ENCODE data around the gene MYO3A. TPM values are rescaled to one million over a fixed set of nuclear protein-coding genes. Genes with fewer than 3 reads are reported as not detected.
"Not testable (repeated sequence)": the region's sequence is repeated elsewhere in the genome, so short reads cannot be mapped to it uniquely, and the experiment has no call there.

MYO3A gene
- total RNA-seq, 1 experiment from 2014 or later: not detected

- H3K27ac ChIP-seq: no peak overlapping the region
- H3F3A ChIP-seq (ENCODE audit: insufficient read depth, low read depth): no peaks in the 10 kb centered on the region
- H3K4me3 ChIP-seq: no peak overlapping the region
- no peaks in the 10 kb centered on the region for H3K79me2 ChIP-seq (ENCODE audit: low read depth)
- H4K20me1 ChIP-seq (ENCODE audit: insufficient read depth): no peaks in the 10 kb centered on the region
- no peaks in the 10 kb centered on the region for H3K9me3 ChIP-seq (ENCODE audit: insufficient read depth, low read depth)
- no peaks in the 10 kb centered on the region for H3K27me3 ChIP-seq (ENCODE audit: insufficient read depth, low read depth)
- TF ChIP-seq EZH2 (IDR thresholded peaks at IDR 0.05; ENCODE audit: low read depth) (no peak), CTCF (conservative IDR thresholded peaks at IDR 0.05) (no peak)
- intact Hi-C loops (cut with micrococcal nuclease; ENCODE audit: unreplicated experiment): no loop called here
- BruUV-seq (replicated peaks): no TSS peak
- no peak for DNase-seq
- H3K4me2 ChIP-seq: no peak overlapping the region
- H3K36me3 ChIP-seq (ENCODE audit: low read depth): no peaks in the 10 kb centered on the region
- no peaks in the 10 kb centered on the region for H3K4me1 ChIP-seq (replicated peaks; ENCODE audit: insufficient read depth)
- H3K9me2 ChIP-seq (ENCODE audit: insufficient read depth): no peaks in the 10 kb centered on the region
- ChIA-PET POLR2A (ENCODE audit: unreplicated experiment) (no interaction called here), CTCF (no interaction called here)
- no peak overlapping the region for H2AFZ ChIP-seq
These were observed 130.1 kb downstream of the MYO3A start for GRCh38 chr10:26064106-26064505.

GRCh38 chr10:26067680-26068079 is 133.7 kb downstream of the MYO3A start:
- no peaks in the 10 kb centered on the region for H3K36me3 ChIP-seq (ENCODE audit: low read depth)
- no TSS peak for BruUV-seq (replicated peaks)
- no peak overlapping the region for H3K4me3 ChIP-seq
- ChIA-PET POLR2A (ENCODE audit: unreplicated experiment) (no interaction called here), CTCF (no interaction called here)
- TF ChIP-seq EZH2 (IDR thresholded peaks at IDR 0.05; ENCODE audit: low read depth): no peak
- no peak for TF ChIP-seq CTCF (conservative IDR thresholded peaks at IDR 0.05)
- H3K27me3 ChIP-seq (ENCODE audit: insufficient read depth, low read depth): no peaks in the 10 kb centered on the region
- no peak overlapping the region for H2AFZ ChIP-seq
- no peak overlapping the region for H3K27ac ChIP-seq
- no peaks in the 10 kb centered on the region for H3K4me1 ChIP-seq (replicated peaks; ENCODE audit: insufficient read depth)
- no peak overlapping the region for H3K4me2 ChIP-seq
- intact Hi-C loops (cut with micrococcal nuclease; ENCODE audit: unreplicated experiment): no loop called here
- no peaks in the 10 kb centered on the region for H3F3A ChIP-seq (ENCODE audit: insufficient read depth, low read depth)
- H3K79me2 ChIP-seq (ENCODE audit: low read depth): no peaks in the 10 kb centered on the region
- no peaks in the 10 kb centered on the region for H4K20me1 ChIP-seq (ENCODE audit: insufficient read depth)
- no peak for DNase-seq
- no peaks in the 10 kb centered on the region for H3K9me3 ChIP-seq (ENCODE audit: insufficient read depth, low read depth)
- H3K9me2 ChIP-seq (ENCODE audit: insufficient read depth): no peaks in the 10 kb centered on the region

GRCh38 chr10:26080971-26081370 is 146.9 kb downstream of the MYO3A start:
- DNase-seq; BruUV-seq (replicated peaks): not testable (repeated sequence)

GRCh38 chr10:26081459-26081858 is 147.4 kb downstream of the MYO3A start:
- Histone ChIP-seq H3K27me3 (ENCODE audit: insufficient read depth, low read depth) (no peaks in the 10 kb centered on the region), H3K36me3 (ENCODE audit: low read depth) (no peaks in the 10 kb centered on the region), H4K20me1 (ENCODE audit: insufficient read depth) (no peaks in the 10 kb centered on the region), H3K4me2 (no peak overlapping the region), H3K4me3 (no peak overlapping the region), H3K9me2 (ENCODE audit: insufficient read depth) (no peaks in the 10 kb centered on the region), H3K4me1 (replicated peaks; ENCODE audit: insufficient read depth) (no peaks in the 10 kb centered on the region), H3F3A (ENCODE audit: insufficient read depth, low read depth) (no peaks in the 10 kb centered on the region), H3K79me2 (ENCODE audit: low read depth) (no peaks in the 10 kb centered on the region), H3K27ac (no peak overlapping the region), H3K9me3 (ENCODE audit: insufficient read depth, low read depth) (no peaks in the 10 kb centered on the region), H2AFZ (no peak overlapping the region)
- ChIA-PET POLR2A (ENCODE audit: unreplicated experiment) (no interaction called here), CTCF (no interaction called here)
- BruUV-seq (replicated peaks): no TSS peak
- intact Hi-C loops (cut with micrococcal nuclease; ENCODE audit: unreplicated experiment): no loop called here
- no peak for TF ChIP-seq CTCF (conservative IDR thresholded peaks at IDR 0.05)
- DNase-seq: no peak

More at GRCh38 chr10:26080971-26081370, 146.9 kb downstream of the MYO3A start:
- H2AFZ ChIP-seq; H3K27ac ChIP-seq; H3K9me2 ChIP-seq (ENCODE audit: insufficient read depth); intact Hi-C loops (cut with micrococcal nuclease; ENCODE audit: unreplicated experiment); CTCF ChIA-PET; H3K36me3 ChIP-seq (ENCODE audit: low read depth); H3K4me3 ChIP-seq; POLR2A ChIA-PET (ENCODE audit: unreplicated experiment); H4K20me1 ChIP-seq (ENCODE audit: insufficient read depth); H3K4me1 ChIP-seq (replicated peaks; ENCODE audit: insufficient read depth); H3F3A ChIP-seq (ENCODE audit: insufficient read depth, low read depth); H3K27me3 ChIP-seq (ENCODE audit: insufficient read depth, low read depth); H3K9me3 ChIP-seq (ENCODE audit: insufficient read depth, low read depth); H3K4me2 ChIP-seq; H3K79me2 ChIP-seq (ENCODE audit: low read depth): not testable (repeated sequence)

Measured in PC-9 (cell line).